WTC11 (cell line): Measurements from ENCODE around the gene CXCL3. TPM values are rescaled to one million over a fixed set of nuclear protein-coding genes. Genes with fewer than 3 reads are reported as not detected.

ENCODE experiments used
- ATAC-seq: fragments of 200-7000 bp; cut with Tn5 transposase; 2 replicates; pipeline ENCODE4 v1.10.0; 2021; ENCODE audit warnings: mild to moderate bottlenecking, moderate library complexity
- CTCF ChIA-PET: fragments of 300-600 bp; sonication (Branson Sonifier 250); formaldehyde crosslinking; loops from one replicate; lab custom pipeline; 2021; ENCODE audit warnings: antibody characterized with exemption; lab: Charles Lee
- POLR2A ChIA-PET: fragments of 350-600 bp; sonication (Branson Sonifier 250); formaldehyde crosslinking; loops from one replicate; lab custom pipeline; 2021; ENCODE audit warnings: antibody characterized with exemption; lab: Charles Lee
- DNase-seq: peaks from one replicate; pipeline ENCODE4 v3.0.0; 2021; ENCODE audit warnings: low spot score
- H3K27ac Mint-ChIP-seq: 2 replicates; pipeline ENCODE4 v1.8.0; 2021; ENCODE audit warnings: mixed read lengths
- H3K27me3 Mint-ChIP-seq: 2 replicates; pipeline ENCODE4 v1.8.0; 2021; ENCODE audit warnings: low read depth, mild to moderate bottlenecking, moderate library complexity, mixed read lengths
- H3K36me3 Mint-ChIP-seq: 2 replicates; pipeline ENCODE4 v1.8.0; 2021; ENCODE audit warnings: mixed read lengths
- H3K4me1 Mint-ChIP-seq: 2 replicates; pipeline ENCODE4 v1.8.0; 2022; ENCODE audit warnings: mixed read lengths
- H3K4me3 Mint-ChIP-seq: 2 replicates; pipeline ENCODE4 v1.8.0; 2021; ENCODE audit warnings: mild to moderate bottlenecking, moderate library complexity, mixed read lengths
- H3K9me3 Mint-ChIP-seq: 2 replicates; pipeline ENCODE4 v1.8.0; 2021; ENCODE audit warnings: mixed read lengths
- CDX4 ChIP-seq: fragments of 250-450 bp; sonication (Bioruptor Pico); IDR thresholded peaks from 2 replicates; pipeline ENCODE4 v1.9.0; 2021; ENCODE audit warnings: moderate library complexity, mild to moderate bottlenecking, inconsistent platforms, borderline replicate concordance
- CREB1 ChIP-seq: sonication (generic); formaldehyde crosslinking; IDR thresholded peaks from 2 replicates; pipeline ENCODE4 v1.8.0; 2023; ENCODE audit warnings: mild to moderate bottlenecking, missing genetic modification reagents
- E2F4 ChIP-seq: sonication (generic); formaldehyde crosslinking; IDR thresholded peaks from 2 replicates; pipeline ENCODE4 v1.8.1; 2022; ENCODE audit warnings: low read depth, mild to moderate bottlenecking, moderate library complexity, missing genetic modification reagents, borderline replicate concordance
- EMX1 ChIP-seq: fragments of 250-450 bp; sonication (Bioruptor Pico); IDR thresholded peaks from 2 replicates; pipeline ENCODE4 v1.8.0; 2021; ENCODE audit warnings: mild to moderate bottlenecking
- ETV6 ChIP-seq: sonication (generic); formaldehyde crosslinking; IDR thresholded peaks from 2 replicates; pipeline ENCODE4 v1.8.1; 2022; ENCODE audit warnings: mild to moderate bottlenecking, missing genetic modification reagents
- FOXJ3 ChIP-seq: sonication (generic); formaldehyde crosslinking; IDR thresholded peaks from 2 replicates; pipeline ENCODE4 v1.9.0; 2021; ENCODE audit warnings: missing genetic modification reagents, mild to moderate bottlenecking, borderline replicate concordance
- FOXP1 ChIP-seq: sonication (generic); formaldehyde crosslinking; IDR thresholded peaks from 2 replicates; pipeline ENCODE4 v1.8.0; 2022; ENCODE audit warnings: missing genetic modification reagents, mild to moderate bottlenecking, moderate library complexity, borderline replicate concordance
- GRHL2 ChIP-seq: fragments of 250-450 bp; sonication (Bioruptor Pico); IDR thresholded peaks from 2 replicates; pipeline ENCODE4 v1.8.0; 2022; ENCODE audit warnings: mild to moderate bottlenecking, moderate library complexity; ENCODE audit not compliant: insufficient replicate concordance, severe bottlenecking
- IRF1 ChIP-seq: sonication (generic); formaldehyde crosslinking; IDR thresholded peaks from 2 replicates; pipeline ENCODE4 v1.8.0; 2023; ENCODE audit warnings: missing genetic modification reagents
- MXD4 ChIP-seq: fragments of 250-450 bp; sonication (Bioruptor Pico); IDR thresholded peaks from 2 replicates; pipeline ENCODE4 v1.8.0; 2021; ENCODE audit warnings: mild to moderate bottlenecking, moderate library complexity, borderline replicate concordance
- NFATC4 ChIP-seq: fragments of 250-450 bp; sonication (Bioruptor Pico); IDR thresholded peaks from 2 replicates; pipeline ENCODE4 v1.9.0; 2021; ENCODE audit warnings: mild to moderate bottlenecking
- NFE2L1 ChIP-seq: sonication (generic); formaldehyde crosslinking; IDR thresholded peaks from 2 replicates; pipeline ENCODE4 v1.8.1; 2023; ENCODE audit warnings: missing genetic modification reagents
- NR1H2 ChIP-seq: sonication (generic); formaldehyde crosslinking; IDR thresholded peaks from 2 replicates; pipeline ENCODE4 v1.9.0; 2021; ENCODE audit warnings: mild to moderate bottlenecking, moderate library complexity, missing genetic modification reagents
- NR2C2 ChIP-seq: sonication (generic); formaldehyde crosslinking; IDR thresholded peaks from 2 replicates; pipeline ENCODE4 v1.8.0; 2022; ENCODE audit warnings: mild to moderate bottlenecking, missing genetic modification reagents
- NR3C1 ChIP-seq: sonication (generic); formaldehyde crosslinking; conservative IDR thresholded peaks from 2 replicates; pipeline ENCODE4 v1.8.1; 2023; ENCODE audit warnings: low read depth, mild to moderate bottlenecking, missing genetic modification reagents
- OVOL2 ChIP-seq: fragments of 250-450 bp; sonication (Bioruptor Pico); IDR thresholded peaks from 2 replicates; pipeline ENCODE4 v1.9.0; 2021; ENCODE audit warnings: mild to moderate bottlenecking, borderline replicate concordance
- SMAD3 ChIP-seq: sonication (generic); formaldehyde crosslinking; IDR thresholded peaks from 2 replicates; pipeline ENCODE4 v1.8.0; 2022; ENCODE audit warnings: missing genetic modification reagents, mild to moderate bottlenecking, borderline replicate concordance
- SMAD4 ChIP-seq: sonication (generic); formaldehyde crosslinking; IDR thresholded peaks from 2 replicates; pipeline ENCODE4 v1.8.0; 2022; ENCODE audit warnings: mild to moderate bottlenecking, missing genetic modification reagents
- TP53 ChIP-seq: sonication (generic); formaldehyde crosslinking; IDR thresholded peaks from 2 replicates; pipeline ENCODE4 v1.8.1; 2023; ENCODE audit warnings: mild to moderate bottlenecking, missing genetic modification reagents
- USF2 ChIP-seq: sonication (generic); formaldehyde crosslinking; IDR thresholded peaks from 2 replicates; pipeline ENCODE4 v1.8.1; 2023; ENCODE audit warnings: mild to moderate bottlenecking, missing genetic modification reagents, moderate library complexity
- ZBTB21 ChIP-seq: sonication (generic); formaldehyde crosslinking; IDR thresholded peaks from 2 replicates; pipeline ENCODE4 v1.8.1; 2023; ENCODE audit warnings: mild to moderate bottlenecking, missing genetic modification reagents, borderline replicate concordance
- ZNF219 ChIP-seq: sonication (generic); formaldehyde crosslinking; IDR thresholded peaks from 2 replicates; pipeline ENCODE4 v1.8.0; 2023; ENCODE audit warnings: missing genetic modification reagents, mild to moderate bottlenecking, borderline replicate concordance
- ZNF396 ChIP-seq: fragments of 250-450 bp; sonication (Bioruptor Pico); IDR thresholded peaks from 2 replicates; pipeline ENCODE4 v1.8.0; 2021; ENCODE audit warnings: mild to moderate bottlenecking, moderate library complexity, borderline replicate concordance
- ZNF416 ChIP-seq: fragments of 250-450 bp; sonication (Bioruptor Pico); IDR thresholded peaks from 2 replicates; pipeline ENCODE4 v1.9.0; 2021; ENCODE audit warnings: mild to moderate bottlenecking, inconsistent platforms
- ZNF512 ChIP-seq: sonication (generic); formaldehyde crosslinking; IDR thresholded peaks from 2 replicates; pipeline ENCODE4 v1.8.1; 2022; ENCODE audit warnings: missing genetic modification reagents, borderline replicate concordance
- ZSCAN18 ChIP-seq: fragments of 250-450 bp; sonication (Bioruptor Pico); IDR thresholded peaks from 2 replicates; pipeline ENCODE4 v2.1.2; 2022; ENCODE audit warnings: mild to moderate bottlenecking, moderate library complexity
- total RNA-seq: library from RNA; stranded (reverse); gene quantifications from 3 replicates; pipeline ENCODE4 v1.2.3, GENCODE V29; 2021

The CXCL3 gene
- total RNA-seq, 1 experiment from 2014 or later, result 3.5 TPM

- Mint-ChIP-seq H3K27ac (peak overlapping the region; percentile 75), H3K4me1 (peaks cover 39% of the 10 kb centered on the region), H3K4me3 (peak overlapping the region; percentile 89), H3K9me3 (no peaks in the 10 kb centered on the region), H3K36me3 (no peaks in the 10 kb centered on the region), H3K27me3 (peaks cover 4% of the 10 kb centered on the region; the same call in 1 of the 2 replicates)
- TF ChIP-seq TP53 (CRISPR knock-in tag) (no peak), EMX1 (CRISPR knock-in tag) (no peak), ETV6 (no peak), OVOL2 (CRISPR knock-in tag) (no peak), NR1H2 (CRISPR knock-in tag) (no peak), E2F4 (CRISPR knock-in tag) (no peak), ZSCAN18 (no peak), NR3C1 (CRISPR knock-in tag) (no peak), NFE2L1 (CRISPR knock-in tag) (no peak), IRF1 (CRISPR knock-in tag) (no peak), FOXP1 (CRISPR knock-in tag) (no peak), CREB1 (CRISPR knock-in tag) (no peak), NR2C2 (CRISPR knock-in tag) (no peak), SMAD4 (CRISPR knock-in tag) (no peak), NFATC4 (CRISPR knock-in tag) (no peak), GRHL2 (CRISPR knock-in tag) (no peak), CDX4 (CRISPR knock-in tag) (no peak), ZNF396 (no peak), MXD4 (CRISPR knock-in tag) (no peak), ZBTB21 (no peak)
- DNase-seq, result peak; percentile 35
- ATAC-seq, result peak; percentile 18
- ChIA-PET POLR2A (interaction anchor here (1.6 kb wide), 1 partner anchor 39 kb away, joined by 4 read pairs; the partner anchor contains the start of gene CXCL5), CTCF (interaction anchor here (0.8 to 2.0 kb wide), 13 partner anchors 18 to 170 kb away, joined by 3 to 20 read pairs (median 5); partner anchors contain the start of genes CXCL1, CXCL2 and CXCL5)
These were observed 434 bp downstream of the CXCL3 start for GRCh38 chr4:74038086-74038424.

GRCh38 chr4:74037076-74037955 is 1.2 kb downstream of the CXCL3 start:
- H3K27ac Mint-ChIP-seq, result no peak overlapping the region
- POLR2A ChIA-PET, result interaction anchor here (0.6 to 1.6 kb wide), 3 partner anchors 38 to 1244 kb away, joined by 4 to 5 read pairs (median 4); partner anchors contain the start of genes CXCL2 and CXCL5
- peak; percentile 11; the same call in 1 of the 2 replicates for ATAC-seq
- DNase-seq, result no peak
- peaks cover 36% of the 10 kb centered on the region for H3K4me1 Mint-ChIP-seq
- CTCF ChIA-PET, result interaction anchor here (0.9 to 2.0 kb wide), 7 partner anchors 17 to 98 kb away, joined by 3 to 7 read pairs (median 4); partner anchors contain the start of gene CXCL5
- peaks cover 4% of the 10 kb centered on the region; the same call in 1 of the 2 replicates for H3K27me3 Mint-ChIP-seq
- peak overlapping the region; percentile 89 for H3K4me3 Mint-ChIP-seq
- H3K36me3 Mint-ChIP-seq, result no peaks in the 10 kb centered on the region
- no peaks in the 10 kb centered on the region for H3K9me3 Mint-ChIP-seq
- no peak for TF ChIP-seq ZNF219 (CRISPR knock-in tag)
- no peak for TF ChIP-seq ZNF416
- TF ChIP-seq CREB1 (CRISPR knock-in tag), result no peak
- TF ChIP-seq FOXJ3 (CRISPR knock-in tag), result no peak
- no peak for TF ChIP-seq OVOL2 (CRISPR knock-in tag)
- no peak for TF ChIP-seq SMAD3
- TF ChIP-seq USF2, result no peak
- no peak for TF ChIP-seq SMAD4 (CRISPR knock-in tag)
- no peak for TF ChIP-seq ZNF512 (CRISPR knock-in tag)
